ENCODE measurements around the gene FOXO6. TPM values are rescaled to one million over a fixed set of nuclear protein-coding genes. Genes with fewer than 3 reads are reported as not detected.

The FOXO6 gene
- total RNA-seq, 1 donor from 2014 or later = 2.8 TPM

DNA sequence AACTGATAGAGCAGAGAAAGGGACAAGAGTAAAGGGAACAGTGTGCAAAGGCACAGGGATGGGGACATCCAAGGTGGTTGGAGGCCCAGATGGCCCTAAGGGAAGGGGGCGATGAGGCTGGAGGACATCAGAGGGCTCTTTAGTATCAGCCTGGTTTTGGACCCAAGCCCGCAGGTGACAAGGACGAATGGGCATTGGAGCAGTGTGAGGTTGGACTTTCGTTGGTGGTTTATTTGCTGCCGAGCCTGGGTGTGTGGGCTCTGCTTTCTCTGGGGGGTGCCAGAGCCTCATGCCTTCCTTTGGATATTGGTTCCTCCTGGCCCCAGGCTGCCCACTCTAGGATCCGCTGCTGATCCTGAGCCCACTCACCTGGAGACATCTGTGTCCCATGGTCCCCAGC lies 12.1 kb downstream of the FOXO6 start:
- TF ChIP-seq, protein P1, sequence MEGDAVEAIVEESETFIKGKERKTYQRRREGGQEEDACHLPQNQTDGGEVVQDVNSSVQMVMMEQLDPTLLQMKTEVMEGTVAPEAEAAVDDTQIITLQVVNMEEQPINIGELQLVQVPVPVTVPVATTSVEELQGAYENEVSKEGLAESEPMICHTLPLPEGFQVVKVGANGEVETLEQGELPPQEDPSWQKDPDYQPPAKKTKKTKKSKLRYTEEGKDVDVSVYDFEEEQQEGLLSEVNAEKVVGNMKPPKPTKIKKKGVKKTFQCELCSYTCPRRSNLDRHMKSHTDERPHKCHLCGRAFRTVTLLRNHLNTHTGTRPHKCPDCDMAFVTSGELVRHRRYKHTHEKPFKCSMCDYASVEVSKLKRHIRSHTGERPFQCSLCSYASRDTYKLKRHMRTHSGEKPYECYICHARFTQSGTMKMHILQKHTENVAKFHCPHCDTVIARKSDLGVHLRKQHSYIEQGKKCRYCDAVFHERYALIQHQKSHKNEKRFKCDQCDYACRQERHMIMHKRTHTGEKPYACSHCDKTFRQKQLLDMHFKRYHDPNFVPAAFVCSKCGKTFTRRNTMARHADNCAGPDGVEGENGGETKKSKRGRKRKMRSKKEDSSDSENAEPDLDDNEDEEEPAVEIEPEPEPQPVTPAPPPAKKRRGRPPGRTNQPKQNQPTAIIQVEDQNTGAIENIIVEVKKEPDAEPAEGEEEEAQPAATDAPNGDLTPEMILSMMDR (IDR thresholded peaks at IDR 0.05; ENCODE audit: unreplicated experiment) = no peak
- H3K36me3 Mint-ChIP-seq (ENCODE audit: insufficient read depth) = no peaks in the 10 kb centered on the region
- no peak overlapping the region for H3K4me3 Mint-ChIP-seq (ENCODE audit: low read depth)
- no peaks in the 10 kb centered on the region for H3K9me3 Mint-ChIP-seq (ENCODE audit: low read depth)
- no peak for DNase-seq (ENCODE audit: low spot score, unreplicated experiment)
- H3K27me3 Mint-ChIP-seq = peaks cover 33% of the 10 kb centered on the region
- H3K4me1 Mint-ChIP-seq (ENCODE audit: low read depth) = peaks cover 30% of the 10 kb centered on the region
- H3K27ac Mint-ChIP-seq = no peak overlapping the region

DNA sequence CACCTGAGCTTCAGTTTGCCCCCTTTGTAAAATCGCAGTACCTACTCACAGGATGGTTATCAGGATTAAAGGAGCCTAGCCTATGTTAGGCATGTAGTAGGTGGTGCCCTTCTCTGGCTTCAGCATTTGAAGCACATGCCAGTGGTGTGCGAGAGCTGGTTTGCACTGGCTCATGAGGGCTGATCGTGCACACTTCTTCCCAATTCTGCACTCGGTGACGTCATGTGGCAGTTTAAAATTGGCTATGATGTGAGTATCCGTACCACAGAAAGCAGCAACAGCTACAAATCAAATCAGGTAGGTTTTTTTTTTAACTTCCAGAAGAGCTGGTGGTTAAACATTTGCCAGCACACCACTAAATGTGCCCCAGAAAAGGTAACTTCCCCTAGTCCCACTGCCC lies 13.5 kb downstream of the FOXO6 start:
- no peaks in the 10 kb centered on the region for H3K9me3 Mint-ChIP-seq (ENCODE audit: low read depth)
- peaks cover 25% of the 10 kb centered on the region for H3K4me1 Mint-ChIP-seq (ENCODE audit: low read depth)
- H3K4me3 Mint-ChIP-seq (ENCODE audit: low read depth) = no peak overlapping the region
- H3K27me3 Mint-ChIP-seq = peaks cover 27% of the 10 kb centered on the region
- H3K36me3 Mint-ChIP-seq (ENCODE audit: insufficient read depth) = no peaks in the 10 kb centered on the region
- TF ChIP-seq, protein P1 (IDR thresholded peaks at IDR 0.05; ENCODE audit: unreplicated experiment) = no peak
- no peak for DNase-seq (ENCODE audit: low spot score, unreplicated experiment)
- H3K27ac Mint-ChIP-seq = no peak overlapping the region

DNA sequence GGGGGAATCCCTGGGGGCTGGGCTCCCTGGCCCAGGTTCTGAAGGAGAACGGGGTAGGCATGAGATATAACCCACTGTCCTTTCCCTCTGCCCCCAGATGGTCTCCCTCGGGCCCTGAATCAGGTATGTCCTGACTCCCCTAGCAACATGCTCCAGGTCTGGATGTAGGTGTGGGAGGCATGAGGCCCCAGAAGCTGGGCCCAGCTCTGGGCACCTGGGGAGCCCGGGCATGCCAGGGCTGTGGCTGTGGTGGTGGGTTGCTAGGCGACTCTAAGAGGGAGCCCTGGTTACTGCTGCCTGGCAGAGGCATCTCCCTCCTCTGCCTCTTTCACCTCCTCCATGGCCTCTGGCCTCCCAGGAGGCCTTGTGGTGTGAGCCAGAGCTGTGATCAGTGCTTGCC lies 16.2 kb downstream of the FOXO6 start:
- Mint-ChIP-seq H3K27ac (no peak overlapping the region), H3K4me1 (ENCODE audit: low read depth) (peaks cover 27% of the 10 kb centered on the region), H3K27me3 (peaks cover 43% of the 10 kb centered on the region), H3K9me3 (ENCODE audit: low read depth) (no peaks in the 10 kb centered on the region), H3K36me3 (ENCODE audit: insufficient read depth) (no peaks in the 10 kb centered on the region), H3K4me3 (ENCODE audit: low read depth) (no peak overlapping the region)
- DNase-seq (ENCODE audit: low spot score, unreplicated experiment) = no peak
- TF ChIP-seq, protein P1 (IDR thresholded peaks at IDR 0.05; ENCODE audit: unreplicated experiment) = no peak

DNA sequence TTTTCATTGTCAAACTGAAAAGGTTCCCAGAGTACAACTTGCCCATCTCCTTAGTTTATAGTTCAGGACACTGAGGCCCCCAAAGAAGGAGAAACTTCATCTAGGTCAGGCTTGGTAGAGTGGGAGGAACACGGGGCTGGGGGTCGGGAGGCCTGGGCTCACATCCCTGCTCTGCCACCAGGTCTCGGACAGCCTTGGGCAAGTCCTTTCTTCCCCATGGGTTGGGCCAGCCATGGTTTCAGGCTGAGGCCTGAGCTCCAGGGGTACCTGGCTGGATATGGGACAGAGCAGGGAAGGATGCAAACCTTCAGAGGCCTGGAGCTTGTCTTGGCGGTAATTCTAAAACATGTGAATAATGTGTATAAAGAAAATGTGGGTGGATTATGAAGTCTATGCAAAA lies 17.0 kb downstream of the FOXO6 start:
- Mint-ChIP-seq H3K27ac (no peak overlapping the region), H3K4me3 (ENCODE audit: low read depth) (no peak overlapping the region), H3K9me3 (ENCODE audit: low read depth) (no peaks in the 10 kb centered on the region), H3K4me1 (ENCODE audit: low read depth) (peaks cover 28% of the 10 kb centered on the region), H3K36me3 (ENCODE audit: insufficient read depth) (no peaks in the 10 kb centered on the region), H3K27me3 (peaks cover 46% of the 10 kb centered on the region)
- DNase-seq (ENCODE audit: low spot score, unreplicated experiment) = no peak
- TF ChIP-seq, protein P1 (IDR thresholded peaks at IDR 0.05; ENCODE audit: unreplicated experiment) = no peak

DNA sequence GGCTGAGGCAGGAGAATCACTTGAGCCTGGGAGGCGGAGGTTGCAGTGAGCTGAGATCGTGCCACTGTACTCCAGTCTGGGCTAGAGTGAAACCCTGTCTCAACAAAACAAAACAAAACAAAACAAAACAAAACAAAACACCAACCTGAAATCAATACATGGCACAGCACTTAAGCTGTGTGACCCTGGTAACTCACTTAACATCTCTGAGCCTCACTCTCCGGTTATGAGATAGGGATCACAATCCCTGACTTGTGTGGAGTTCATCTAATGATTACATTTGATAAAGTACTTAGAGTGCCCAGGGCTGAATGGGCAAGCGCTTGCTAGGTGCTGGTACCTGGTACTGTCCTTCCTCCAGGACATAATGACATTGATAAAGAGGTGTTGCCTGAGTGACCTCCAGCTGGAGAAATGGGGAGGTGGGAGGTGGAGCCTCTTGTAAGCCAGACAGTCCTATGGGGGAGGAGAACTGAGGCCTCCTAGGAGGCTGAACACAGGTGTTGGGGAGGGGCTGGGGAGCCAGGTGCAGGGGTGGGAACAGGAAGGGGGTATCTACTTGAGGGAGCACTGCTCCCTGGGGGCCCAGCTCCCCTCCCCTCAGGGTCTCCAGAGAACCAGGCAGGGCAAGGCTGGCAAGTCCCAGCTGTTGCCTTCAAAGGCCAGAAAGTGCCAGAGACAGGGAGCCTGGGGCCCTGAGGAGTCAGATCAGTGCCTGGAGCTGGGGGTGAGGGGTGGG lies 17.9 kb downstream of the FOXO6 start:
- TF ChIP-seq, protein P1 (IDR thresholded peaks at IDR 0.05; ENCODE audit: unreplicated experiment) = no peak
- DNase-seq (ENCODE audit: low spot score, unreplicated experiment) = no peak
- Mint-ChIP-seq H3K27ac (no peak overlapping the region), H3K27me3 (peaks cover 55% of the 10 kb centered on the region), H3K9me3 (ENCODE audit: low read depth) (no peaks in the 10 kb centered on the region), H3K4me3 (ENCODE audit: low read depth) (no peak overlapping the region), H3K4me1 (ENCODE audit: low read depth) (peaks cover 32% of the 10 kb centered on the region), H3K36me3 (ENCODE audit: insufficient read depth) (no peaks in the 10 kb centered on the region)

Data from progenitor cell of endocrine pancreas (in vitro differentiated cells).